Activated B cell treated with CpG ODN at 0.5 μM for 24 hours (primary cell): ENCODE measurements around the gene DOCK1. TPM values are rescaled to one million over a fixed set of nuclear protein-coding genes. Genes with fewer than 3 reads are reported as not detected.

Experiments
- ATAC-seq: fragments of 200-7000 bp; cut with Tn5 transposase; one replicate; pipeline ENCODE4 v1.10.0; 2021; ENCODE audit warnings: low read depth, mild to moderate bottlenecking, moderate library complexity
- CTCF ChIA-PET: fragments of 350-600 bp; sonication (Branson Sonifier 250); formaldehyde crosslinking; loops from one replicate; lab custom pipeline; 2021; ENCODE audit warnings: antibody characterized with exemption; lab: Charles Lee
- POLR2A ChIA-PET: fragments of 350-600 bp; sonication (Branson Sonifier 250); formaldehyde crosslinking; loops from one replicate; lab custom pipeline; 2021; ENCODE audit warnings: antibody characterized with exemption; lab: Charles Lee
- DNase-seq: peaks from one replicate; pipeline ENCODE4 v3.0.0; 2022
- H3K27ac Mint-ChIP-seq: one replicate; pipeline ENCODE4 v1.8.0; 2020; ENCODE audit warnings: mixed read lengths
- H3K27me3 Mint-ChIP-seq: one replicate; pipeline ENCODE4 v1.8.0; 2021; ENCODE audit warnings: mixed read lengths
- H3K36me3 Mint-ChIP-seq: one replicate; pipeline ENCODE4 v1.8.0; 2021; ENCODE audit warnings: low read depth, mixed read lengths
- H3K4me1 Mint-ChIP-seq: one replicate; pipeline ENCODE4 v1.8.0; 2021; ENCODE audit warnings: mixed read lengths
- H3K4me3 Mint-ChIP-seq: one replicate; pipeline ENCODE4 v1.8.0; 2020; ENCODE audit warnings: mild to moderate bottlenecking, mixed read lengths
- H3K9me3 Mint-ChIP-seq: one replicate; pipeline ENCODE4 v1.8.0; 2020; ENCODE audit warnings: mixed read lengths
- intact Hi-C: fragments of 100-400 bp; cut with micrococcal nuclease; formaldehyde crosslinking; loops from one replicate; pipeline ENCODE4 v1.15.1; 2024
- total RNA-seq: library from RNA; stranded (reverse); gene quantifications from 2 replicates; pipeline ENCODE4 v1.2.3, GENCODE V29; 2022
- TF ChIP-seq, protein P1 (sequence below): fragments of 200-600 bp; IDR thresholded peaks from one replicate; pipeline ENCODE4 v1.8.0; 2022; ENCODE audit warnings: antibody characterized with exemption, mild to moderate bottlenecking

DOCK1 gene
- total RNA-seq, 1 donor from 2014 or later, result not detected

DNA sequence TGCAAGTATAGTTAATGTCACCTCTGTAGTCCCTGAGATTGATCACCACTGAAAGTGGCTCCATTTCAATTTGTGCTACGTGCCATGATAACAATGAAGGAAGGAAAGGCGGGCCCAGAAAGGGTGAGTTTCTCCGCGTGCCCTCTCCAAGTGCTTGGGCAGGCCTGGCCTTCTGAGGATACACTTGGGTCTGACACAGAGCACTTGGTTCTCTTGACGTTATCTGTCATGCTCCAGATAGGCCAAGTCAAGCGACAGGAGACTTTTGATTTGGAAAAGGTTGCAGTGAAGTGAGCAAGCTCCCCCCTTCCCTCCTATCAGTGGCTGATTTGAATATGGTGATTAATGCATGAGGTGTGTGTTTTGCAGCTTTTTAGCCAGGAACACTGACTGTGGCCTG is 452.0 kb downstream of the DOCK1 start:
- no peak overlapping the region for H3K4me3 Mint-ChIP-seq
- intact Hi-C loops, result no loop called here
- no peak for ATAC-seq
- H3K9me3 Mint-ChIP-seq, result no peaks in the 10 kb centered on the region
- CTCF ChIA-PET, result no interaction called here
- no peaks in the 10 kb centered on the region for H3K36me3 Mint-ChIP-seq
- no peaks in the 10 kb centered on the region for H3K4me1 Mint-ChIP-seq
- no peak for DNase-seq
- TF ChIP-seq, protein P1, sequence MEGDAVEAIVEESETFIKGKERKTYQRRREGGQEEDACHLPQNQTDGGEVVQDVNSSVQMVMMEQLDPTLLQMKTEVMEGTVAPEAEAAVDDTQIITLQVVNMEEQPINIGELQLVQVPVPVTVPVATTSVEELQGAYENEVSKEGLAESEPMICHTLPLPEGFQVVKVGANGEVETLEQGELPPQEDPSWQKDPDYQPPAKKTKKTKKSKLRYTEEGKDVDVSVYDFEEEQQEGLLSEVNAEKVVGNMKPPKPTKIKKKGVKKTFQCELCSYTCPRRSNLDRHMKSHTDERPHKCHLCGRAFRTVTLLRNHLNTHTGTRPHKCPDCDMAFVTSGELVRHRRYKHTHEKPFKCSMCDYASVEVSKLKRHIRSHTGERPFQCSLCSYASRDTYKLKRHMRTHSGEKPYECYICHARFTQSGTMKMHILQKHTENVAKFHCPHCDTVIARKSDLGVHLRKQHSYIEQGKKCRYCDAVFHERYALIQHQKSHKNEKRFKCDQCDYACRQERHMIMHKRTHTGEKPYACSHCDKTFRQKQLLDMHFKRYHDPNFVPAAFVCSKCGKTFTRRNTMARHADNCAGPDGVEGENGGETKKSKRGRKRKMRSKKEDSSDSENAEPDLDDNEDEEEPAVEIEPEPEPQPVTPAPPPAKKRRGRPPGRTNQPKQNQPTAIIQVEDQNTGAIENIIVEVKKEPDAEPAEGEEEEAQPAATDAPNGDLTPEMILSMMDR, result no peak
- no peaks in the 10 kb centered on the region for H3K27me3 Mint-ChIP-seq
- H3K27ac Mint-ChIP-seq, result no peak overlapping the region
- POLR2A ChIA-PET, result no interaction called here

DNA sequence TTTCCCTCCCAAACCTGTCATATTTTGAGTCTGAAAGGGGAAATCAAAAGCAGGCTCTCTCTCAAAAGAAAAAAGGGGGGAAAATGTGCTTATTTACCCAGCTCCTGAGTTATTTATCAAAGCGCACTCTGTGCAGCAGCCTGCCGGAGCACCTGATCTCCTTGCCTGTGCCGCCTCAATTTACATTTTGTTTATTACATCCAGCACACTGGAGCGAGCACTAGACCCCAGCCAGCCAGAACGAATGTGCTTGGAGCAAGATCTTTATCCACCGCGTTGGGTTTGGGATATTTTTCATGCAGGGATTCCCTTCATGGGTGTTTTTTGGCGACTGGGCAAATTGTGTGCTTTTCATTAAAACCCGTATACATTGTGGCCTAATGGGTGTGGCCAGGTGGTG is 453.1 kb downstream of the DOCK1 start:
- intact Hi-C loops, result no loop called here
- DNase-seq (no peak), ATAC-seq (no peak)
- Mint-ChIP-seq H3K36me3 (no peaks in the 10 kb centered on the region), H3K27me3 (no peaks in the 10 kb centered on the region), H3K4me3 (no peak overlapping the region), H3K27ac (no peak overlapping the region), H3K4me1 (no peaks in the 10 kb centered on the region), H3K9me3 (no peaks in the 10 kb centered on the region)
- ChIA-PET POLR2A (no interaction called here), CTCF (no interaction called here)
- TF ChIP-seq, protein P1, result no peak

DNA sequence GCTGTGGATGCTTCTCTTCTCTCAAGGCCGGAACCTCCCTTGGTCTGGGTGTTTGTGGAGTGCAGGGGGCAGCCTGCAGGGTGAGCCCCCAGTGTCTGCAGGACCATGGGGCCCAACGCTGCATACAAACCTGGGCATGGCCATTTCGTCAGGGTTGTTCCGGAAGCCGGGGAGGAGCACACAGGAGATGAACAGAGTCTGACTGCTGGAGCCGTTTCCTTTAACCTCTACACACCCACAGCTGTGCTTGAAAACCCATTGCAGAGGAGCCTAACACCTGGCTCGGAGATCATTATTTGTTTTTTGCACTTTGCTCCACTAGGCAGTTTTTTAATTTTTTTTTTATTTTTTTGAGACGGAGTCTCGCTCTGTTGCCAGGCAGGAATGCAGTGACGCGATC is 458.8 kb downstream of the DOCK1 start:
- Mint-ChIP-seq H3K4me1 (no peaks in the 10 kb centered on the region), H3K27me3 (no peaks in the 10 kb centered on the region), H3K27ac (no peak overlapping the region), H3K36me3 (no peaks in the 10 kb centered on the region), H3K9me3 (no peaks in the 10 kb centered on the region), H3K4me3 (no peak overlapping the region)
- ATAC-seq (no peak), DNase-seq (no peak)
- TF ChIP-seq, protein P1, result no peak
- intact Hi-C loops, result no loop called here
- ChIA-PET CTCF (no interaction called here), POLR2A (no interaction called here)

DNA sequence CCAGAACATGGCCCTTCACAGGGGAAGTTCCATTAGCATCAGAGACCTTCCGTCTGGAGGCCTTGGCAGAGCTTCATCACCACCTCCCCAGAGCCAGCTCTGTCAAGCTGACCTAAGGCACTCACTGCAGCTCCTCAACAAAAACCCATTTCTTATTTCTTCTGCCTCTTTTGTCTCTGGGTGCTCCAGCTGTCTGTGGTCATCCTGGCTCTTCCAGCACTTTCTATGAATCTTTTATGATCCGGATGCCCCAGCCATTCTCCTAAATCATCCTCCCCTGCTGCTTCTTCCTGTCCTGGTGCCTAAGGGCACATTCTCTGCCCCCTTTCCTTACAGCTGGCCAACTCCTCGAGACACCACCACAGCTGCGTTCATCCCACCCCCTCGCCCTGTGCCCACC is 462.9 kb downstream of the DOCK1 start:
- Mint-ChIP-seq H3K9me3 (no peaks in the 10 kb centered on the region), H3K4me3 (no peak overlapping the region), H3K27ac (no peak overlapping the region), H3K4me1 (no peaks in the 10 kb centered on the region), H3K27me3 (no peaks in the 10 kb centered on the region), H3K36me3 (no peaks in the 10 kb centered on the region)
- CTCF ChIA-PET, result no interaction called here
- ATAC-seq (no peak), DNase-seq (no peak)
- POLR2A ChIA-PET, result no interaction called here
- intact Hi-C loops, result no loop called here
- TF ChIP-seq, protein P1, result no peak

DNA sequence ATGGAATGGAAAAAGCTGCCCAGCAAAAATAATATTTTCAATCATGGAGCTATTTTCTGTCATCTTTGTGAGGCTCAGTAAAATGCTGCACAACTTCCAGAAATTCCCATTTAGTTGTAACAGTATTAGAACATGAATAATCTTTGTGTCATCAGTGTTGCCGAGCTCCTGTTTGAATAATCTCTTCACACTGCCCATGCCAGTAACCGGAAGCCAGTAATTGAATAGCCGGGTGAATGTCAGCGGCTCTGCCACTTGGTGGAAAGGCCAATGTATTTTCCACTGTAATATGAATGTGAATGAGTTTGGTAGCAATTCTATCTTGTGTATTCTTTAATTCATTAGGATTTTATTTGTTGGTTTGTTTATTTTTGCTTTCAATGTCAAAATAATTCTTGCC is 463.7 kb downstream of the DOCK1 start:
- TF ChIP-seq, protein P1, result no peak
- H3K9me3 Mint-ChIP-seq, result no peaks in the 10 kb centered on the region
- no peaks in the 10 kb centered on the region for H3K27me3 Mint-ChIP-seq
- no peaks in the 10 kb centered on the region for H3K4me1 Mint-ChIP-seq
- POLR2A ChIA-PET, result no interaction called here
- H3K4me3 Mint-ChIP-seq, result no peak overlapping the region
- intact Hi-C loops, result no loop called here
- H3K36me3 Mint-ChIP-seq, result no peaks in the 10 kb centered on the region
- no peak overlapping the region for H3K27ac Mint-ChIP-seq
- DNase-seq (no peak), ATAC-seq (no peak)
- CTCF ChIA-PET, result no interaction called here
